Measurements from ENCODE around the gene TIAM2.

Gene TIAM2

DNA sequence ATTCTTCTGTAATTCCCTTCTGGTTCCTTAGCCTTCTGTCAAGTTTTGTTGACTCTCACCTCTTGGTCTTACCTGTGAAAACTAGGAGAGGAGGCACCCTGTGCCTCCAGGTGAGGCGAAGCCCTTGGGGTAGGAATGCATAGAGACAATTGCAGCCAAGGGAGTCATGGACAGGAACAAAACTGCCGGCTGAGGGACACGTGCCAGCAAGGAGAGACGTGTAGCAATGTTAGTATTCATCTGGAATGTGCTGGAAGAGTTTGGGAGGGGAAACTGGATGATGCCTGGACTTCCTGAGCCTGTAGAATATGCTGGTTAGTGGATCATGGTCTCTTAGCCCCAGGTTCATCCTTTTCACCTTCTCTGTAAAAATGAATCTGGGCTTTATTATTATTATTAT lies 3.9 kb upstream of the TIAM2 start:
- H3K4me3 ChIP-seq (ENCODE audit: low read length): no peak overlapping the region
- H3K36me3 ChIP-seq (ENCODE audit: control insufficient read depth, insufficient read depth, low read length): no peaks in the 10 kb centered on the region
- WGBS (ENCODE audit: insufficient coverage, insufficient read length): no CpG with 5 or more reads among the region's 4 CpGs
- no peak overlapping the region for H3K27ac ChIP-seq (ENCODE audit: low read length)
- no peaks in the 10 kb centered on the region for H3K9me3 ChIP-seq (ENCODE audit: control insufficient read depth, insufficient read depth, low read length)
- no peaks in the 10 kb centered on the region for H3K4me1 ChIP-seq (ENCODE audit: control insufficient read depth, insufficient read depth, low read length)
- DNase-seq (ENCODE audit: low read depth, low spot score): no peak
- no peaks in the 10 kb centered on the region for H3K27me3 ChIP-seq (ENCODE audit: control insufficient read depth, insufficient read depth, low read length)

- H3K27me3 ChIP-seq (ENCODE audit: control insufficient read depth, insufficient read depth, low read length): no peaks in the 10 kb centered on the region
- H3K36me3 ChIP-seq (ENCODE audit: control insufficient read depth, insufficient read depth, low read length): no peaks in the 10 kb centered on the region
- no peak overlapping the region for H3K27ac ChIP-seq (ENCODE audit: low read length)
- H3K4me3 ChIP-seq (ENCODE audit: low read length): no peak overlapping the region
- DNase-seq (ENCODE audit: low read depth, low spot score): no peak
- no peaks in the 10 kb centered on the region for H3K9me3 ChIP-seq (ENCODE audit: control insufficient read depth, insufficient read depth, low read length)
- WGBS (ENCODE audit: insufficient coverage, insufficient read length): no CpG with 5 or more reads among the region's 6 CpGs
- H3K4me1 ChIP-seq (ENCODE audit: control insufficient read depth, insufficient read depth, low read length): no peaks in the 10 kb centered on the region; the same call in 1 of the 2 replicates
Measured at GRCh38 chr6:154993026-154993425, 2.1 kb upstream of the TIAM2 start.

DNA sequence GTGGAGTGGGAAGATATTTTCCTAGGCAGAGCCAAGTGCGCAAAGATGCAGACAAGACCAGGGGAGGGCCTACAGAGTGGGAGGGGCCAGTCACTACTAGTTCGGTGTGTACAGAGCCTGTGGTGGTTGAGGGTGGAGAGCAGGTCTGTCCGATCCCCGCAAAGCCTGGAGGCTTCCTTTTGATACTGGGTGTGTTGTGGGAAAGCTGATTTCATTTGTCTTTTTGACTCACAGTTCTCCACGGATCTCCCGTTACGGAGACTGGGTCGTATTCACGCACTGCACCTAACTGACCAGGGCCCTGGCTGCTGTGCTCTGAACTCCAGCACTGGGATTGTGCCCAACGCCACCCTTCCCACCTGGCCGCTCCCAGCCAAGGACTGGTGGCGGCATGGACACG lies 1.4 kb upstream of the TIAM2 start:
- Histone ChIP-seq H3K4me1 (ENCODE audit: control insufficient read depth, insufficient read depth, low read length) (no peaks in the 10 kb centered on the region; the same call in 1 of the 2 replicates), H3K27ac (ENCODE audit: low read length) (no peak overlapping the region), H3K9me3 (ENCODE audit: control insufficient read depth, insufficient read depth, low read length) (no peaks in the 10 kb centered on the region), H3K36me3 (ENCODE audit: control insufficient read depth, insufficient read depth, low read length) (no peaks in the 10 kb centered on the region), H3K4me3 (ENCODE audit: low read length) (no peak overlapping the region), H3K27me3 (ENCODE audit: control insufficient read depth, insufficient read depth, low read length) (no peaks in the 10 kb centered on the region)
- no CpG with 5 or more reads among the region's 13 CpGs for WGBS (ENCODE audit: insufficient coverage, insufficient read length)
- no peak for DNase-seq (ENCODE audit: low read depth, low spot score)

- H3K9me3 ChIP-seq (ENCODE audit: control insufficient read depth, insufficient read depth, low read length): no peaks in the 10 kb centered on the region
- no peaks in the 10 kb centered on the region; the same call in 1 of the 2 replicates for H3K4me1 ChIP-seq (ENCODE audit: control insufficient read depth, insufficient read depth, low read length)
- no peaks in the 10 kb centered on the region for H3K27me3 ChIP-seq (ENCODE audit: control insufficient read depth, insufficient read depth, low read length)
- H3K27ac ChIP-seq (ENCODE audit: low read length): no peak overlapping the region
- H3K4me3 ChIP-seq (ENCODE audit: low read length): peak overlapping the region; percentile 95; the same call in 1 of the 2 replicates
- no peak for DNase-seq (ENCODE audit: low read depth, low spot score)
- whole genome bisulfite sequencing (ENCODE audit: insufficient coverage, insufficient read length): no CpG with 5 or more reads among the region's 32 CpGs
- no peaks in the 10 kb centered on the region for H3K36me3 ChIP-seq (ENCODE audit: control insufficient read depth, insufficient read depth, low read length)
Measured at GRCh38 chr6:154994836-154995253, 270 bp upstream of the TIAM2 start.

GRCh38 chr6:154996016-154996590 lies 988 bp downstream of the TIAM2 start:
- Histone ChIP-seq H3K9me3 (ENCODE audit: control insufficient read depth, insufficient read depth, low read length) (no peaks in the 10 kb centered on the region), H3K27me3 (ENCODE audit: control insufficient read depth, insufficient read depth, low read length) (no peaks in the 10 kb centered on the region), H3K36me3 (ENCODE audit: control insufficient read depth, insufficient read depth, low read length) (no peaks in the 10 kb centered on the region), H3K4me1 (ENCODE audit: control insufficient read depth, insufficient read depth, low read length) (no peaks in the 10 kb centered on the region; the same call in 1 of the 2 replicates), H3K27ac (ENCODE audit: low read length) (no peak overlapping the region), H3K4me3 (ENCODE audit: low read length) (peak overlapping the region; percentile 95)
- DNase-seq (ENCODE audit: low read depth, low spot score): no peak
- WGBS (ENCODE audit: insufficient coverage, insufficient read length): no CpG with 5 or more reads among the region's 18 CpGs

DNA sequence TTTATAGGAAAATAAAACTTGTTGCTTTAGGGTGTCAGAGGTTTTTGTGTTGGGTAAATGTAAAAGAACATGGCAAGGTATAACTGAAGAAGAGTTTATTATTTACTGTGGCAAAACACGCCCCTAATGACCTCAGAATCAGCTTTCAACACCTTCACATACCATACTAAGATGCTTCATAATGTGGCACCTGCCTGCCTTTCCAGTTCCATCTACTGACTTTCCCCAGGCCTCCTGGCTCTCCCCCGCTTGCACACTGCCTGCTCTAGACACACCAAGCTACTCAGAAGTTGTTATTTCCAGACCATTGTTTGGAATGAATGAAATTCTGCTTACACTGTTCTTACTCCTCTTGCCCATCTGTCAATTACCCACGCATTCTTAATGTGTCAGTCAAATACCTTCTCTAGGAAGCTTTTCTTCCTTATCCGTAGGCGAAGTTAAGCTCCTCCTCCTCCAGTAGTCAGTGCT lies 1.8 kb downstream of the TIAM2 start:
- Histone ChIP-seq H3K27ac (ENCODE audit: low read length) (no peak overlapping the region), H3K9me3 (ENCODE audit: control insufficient read depth, insufficient read depth, low read length) (no peaks in the 10 kb centered on the region), H3K36me3 (ENCODE audit: control insufficient read depth, insufficient read depth, low read length) (no peaks in the 10 kb centered on the region), H3K4me1 (ENCODE audit: control insufficient read depth, insufficient read depth, low read length) (no peaks in the 10 kb centered on the region; the same call in 1 of the 2 replicates), H3K27me3 (ENCODE audit: control insufficient read depth, insufficient read depth, low read length) (no peaks in the 10 kb centered on the region), H3K4me3 (ENCODE audit: low read length) (no peak overlapping the region)
- DNase-seq (ENCODE audit: low read depth, low spot score): no peak
- WGBS (ENCODE audit: insufficient coverage, insufficient read length): no CpG with 5 or more reads among the region's 5 CpGs

DNA sequence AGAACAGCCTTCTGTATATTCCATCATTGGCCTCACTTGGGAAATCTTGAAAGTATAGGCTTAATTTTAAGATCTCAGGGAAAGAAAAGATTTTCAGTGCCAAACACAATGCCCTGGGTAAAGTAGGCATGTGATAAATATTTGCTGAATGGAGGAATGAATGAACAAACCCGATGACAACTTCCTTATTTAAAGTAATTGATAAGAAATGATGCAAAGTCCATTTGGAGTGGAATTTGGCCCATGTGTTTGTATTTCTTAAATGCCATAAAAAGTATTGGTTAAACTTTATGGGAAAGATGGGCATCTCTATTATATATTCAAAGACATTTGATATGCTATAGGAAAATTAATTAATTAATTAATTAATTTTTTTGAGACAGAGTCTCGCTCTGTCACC lies 3.7 kb downstream of the TIAM2 start:
- Histone ChIP-seq H3K27ac (ENCODE audit: low read length) (no peak overlapping the region), H3K4me3 (ENCODE audit: low read length) (no peak overlapping the region), H3K36me3 (ENCODE audit: control insufficient read depth, insufficient read depth, low read length) (no peaks in the 10 kb centered on the region), H3K9me3 (ENCODE audit: control insufficient read depth, insufficient read depth, low read length) (no peaks in the 10 kb centered on the region), H3K4me1 (ENCODE audit: control insufficient read depth, insufficient read depth, low read length) (no peaks in the 10 kb centered on the region; the same call in 1 of the 2 replicates), H3K27me3 (ENCODE audit: control insufficient read depth, insufficient read depth, low read length) (no peaks in the 10 kb centered on the region)
- no peak for DNase-seq (ENCODE audit: low read depth, low spot score)
- no CpG with 5 or more reads among the region's 2 CpGs for WGBS (ENCODE audit: insufficient coverage, insufficient read length)

DNA sequence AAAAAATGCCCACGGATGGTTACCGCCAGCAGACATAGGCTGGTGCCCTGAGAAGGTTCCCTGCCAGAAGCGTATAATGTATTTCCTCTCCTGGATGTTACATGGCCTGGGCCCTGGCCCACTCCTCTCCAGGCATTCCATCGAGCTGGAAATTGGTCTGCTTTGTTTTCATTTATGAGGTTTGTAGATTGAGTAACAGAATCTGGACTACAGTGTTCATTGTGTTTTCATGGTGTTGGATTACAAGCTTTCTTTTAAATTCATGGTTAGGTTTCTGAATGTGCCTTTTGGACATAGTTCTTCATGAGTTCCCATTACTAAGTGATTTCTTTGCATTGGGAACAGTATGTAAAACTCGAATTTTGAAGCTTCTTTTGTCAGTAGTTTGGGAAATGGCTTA lies 6.4 kb downstream of the TIAM2 start:
- no peak for DNase-seq (ENCODE audit: low read depth, low spot score)
- Histone ChIP-seq H3K27ac (ENCODE audit: low read length) (no peak overlapping the region), H3K9me3 (ENCODE audit: control insufficient read depth, insufficient read depth, low read length) (no peaks in the 10 kb centered on the region), H3K4me1 (ENCODE audit: control insufficient read depth, insufficient read depth, low read length) (no peaks in the 10 kb centered on the region; the same call in 1 of the 2 replicates), H3K27me3 (ENCODE audit: control insufficient read depth, insufficient read depth, low read length) (no peaks in the 10 kb centered on the region), H3K4me3 (ENCODE audit: low read length) (no peak overlapping the region), H3K36me3 (ENCODE audit: control insufficient read depth, insufficient read depth, low read length) (no peaks in the 10 kb centered on the region)
- WGBS (ENCODE audit: insufficient coverage, insufficient read length): no CpG with 5 or more reads among the region's 5 CpGs

GRCh38 chr6:155001934-155002333 lies 6.8 kb downstream of the TIAM2 start:
- Histone ChIP-seq H3K27ac (ENCODE audit: low read length) (no peak overlapping the region), H3K9me3 (ENCODE audit: control insufficient read depth, insufficient read depth, low read length) (no peaks in the 10 kb centered on the region), H3K27me3 (ENCODE audit: control insufficient read depth, insufficient read depth, low read length) (no peaks in the 10 kb centered on the region), H3K4me1 (ENCODE audit: control insufficient read depth, insufficient read depth, low read length) (no peaks in the 10 kb centered on the region; the same call in 1 of the 2 replicates), H3K36me3 (ENCODE audit: control insufficient read depth, insufficient read depth, low read length) (no peaks in the 10 kb centered on the region), H3K4me3 (ENCODE audit: low read length) (no peak overlapping the region)
- no CpG with 5 or more reads among the region's 4 CpGs for WGBS (ENCODE audit: insufficient coverage, insufficient read length)
- no peak for DNase-seq (ENCODE audit: low read depth, low spot score)

- Histone ChIP-seq H3K4me3 (ENCODE audit: low read length) (no peak overlapping the region), H3K27me3 (ENCODE audit: control insufficient read depth, insufficient read depth, low read length) (no peaks in the 10 kb centered on the region), H3K27ac (ENCODE audit: low read length) (no peak overlapping the region), H3K9me3 (ENCODE audit: control insufficient read depth, insufficient read depth, low read length) (no peaks in the 10 kb centered on the region), H3K36me3 (ENCODE audit: control insufficient read depth, insufficient read depth, low read length) (no peaks in the 10 kb centered on the region), H3K4me1 (ENCODE audit: control insufficient read depth, insufficient read depth, low read length) (no peaks in the 10 kb centered on the region; the same call in 1 of the 2 replicates)
- no CpG with 5 or more reads among the region's 7 CpGs for WGBS (ENCODE audit: insufficient coverage, insufficient read length)
- DNase-seq (ENCODE audit: low read depth, low spot score): no peak
Measured at GRCh38 chr6:155003476-155003875, 8.4 kb downstream of the TIAM2 start.

GRCh38 chr6:155004017-155004416 lies 8.9 kb downstream of the TIAM2 start:
- no CpG with 5 or more reads among the region's 3 CpGs for WGBS (ENCODE audit: insufficient coverage, insufficient read length)
- Histone ChIP-seq H3K4me3 (ENCODE audit: low read length) (no peak overlapping the region), H3K27me3 (ENCODE audit: control insufficient read depth, insufficient read depth, low read length) (no peaks in the 10 kb centered on the region), H3K9me3 (ENCODE audit: control insufficient read depth, insufficient read depth, low read length) (no peaks in the 10 kb centered on the region), H3K4me1 (ENCODE audit: control insufficient read depth, insufficient read depth, low read length) (no peaks in the 10 kb centered on the region; the same call in 1 of the 2 replicates), H3K27ac (ENCODE audit: low read length) (no peak overlapping the region), H3K36me3 (ENCODE audit: control insufficient read depth, insufficient read depth, low read length) (no peaks in the 10 kb centered on the region)
- DNase-seq (ENCODE audit: low read depth, low spot score): no peak
